HEK293 (cell line): ENCODE measurements around the gene TGFBI.

ENCODE experiments used
- BCL11B ChIP-seq: fragments of 450-650 bp; formaldehyde crosslinking; IDR thresholded peaks from 2 replicates; pipeline ENCODE4 v1.5.1; 2016; ENCODE audit warnings: low read depth, missing biosample characterization, missing genetic modification characterization
- CTCF ChIP-seq: fragments of 450-650 bp; formaldehyde crosslinking; IDR thresholded peaks from 2 replicates; pipeline ENCODE4 v1.5.1; 2016; ENCODE audit warnings: missing biosample characterization, missing genetic modification characterization
- EGR2 ChIP-seq: fragments of 450-650 bp; formaldehyde crosslinking; IDR thresholded peaks from 2 replicates; pipeline ENCODE4 v1.5.1; 2016; ENCODE audit warnings: low read depth, missing biosample characterization, missing genetic modification characterization
- KLF16 ChIP-seq: fragments of 450-650 bp; formaldehyde crosslinking; IDR thresholded peaks from 2 replicates; pipeline ENCODE4 v1.5.1; 2017; ENCODE audit warnings: missing biosample characterization, missing genetic modification characterization
- REST ChIP-seq: fragments of 450-650 bp; formaldehyde crosslinking; IDR thresholded peaks from 2 replicates; pipeline ENCODE4 v1.5.1; 2016; ENCODE audit warnings: missing biosample characterization, missing genetic modification characterization
- SETDB1 ChIP-seq: IDR thresholded peaks from one replicate; pipeline ENCODE4 v1.6.1; 2017; ENCODE audit warnings: mild to moderate bottlenecking, low read length, moderate library complexity, mixed read lengths; ENCODE audit not compliant: insufficient read length
- TCF7L2 ChIP-seq: IDR thresholded peaks from 2 replicates; pipeline ENCODE4 v1.6.1; 2011; ENCODE audit warnings: low read depth, mild to moderate bottlenecking, inconsistent platforms, low read length, moderate library complexity, borderline replicate concordance
- ZNF146 ChIP-seq: fragments of 450-650 bp; formaldehyde crosslinking; IDR thresholded peaks from 2 replicates; pipeline ENCODE4 v1.5.1; 2016; ENCODE audit warnings: missing biosample characterization, missing genetic modification characterization
- ZNF184 ChIP-seq: fragments of 450-650 bp; IDR thresholded peaks from 2 replicates; pipeline ENCODE4 v1.5.1; 2018; ENCODE audit warnings: missing biosample characterization, mild to moderate bottlenecking, missing genetic modification characterization
- ZNF274 ChIP-seq, 2 experiments: fragments of 200-500 bp in 1 of 2; fragments of 450-650 bp in 1 of 2; sonication (Bioruptor generic) in 1 of 2; formaldehyde crosslinking in 1 of 2; IDR thresholded peaks; 2 replicates each; pipeline versions ENCODE4 v1.5.1 to v1.6.1; 2014 to 2016; ENCODE audit warnings: borderline replicate concordance in 1 of 2, inconsistent platforms in 1 of 2, low read length in 1 of 2, missing biosample characterization in 1 of 2, missing genetic modification characterization in 1 of 2
- ZNF350 ChIP-seq: fragments of 450-650 bp; formaldehyde crosslinking; IDR thresholded peaks from 2 replicates; pipeline ENCODE4 v1.5.0; 2017; ENCODE audit warnings: missing biosample characterization, mild to moderate bottlenecking, missing genetic modification characterization
- ZNF548 ChIP-seq: fragments of 450-650 bp; formaldehyde crosslinking; IDR thresholded peaks from 2 replicates; pipeline ENCODE4 v1.5.1; 2016; ENCODE audit warnings: missing biosample characterization, missing genetic modification characterization
- ZNF549 ChIP-seq: fragments of 450-650 bp; IDR thresholded peaks from 2 replicates; pipeline ENCODE4 v1.5.1; 2018; ENCODE audit warnings: missing biosample characterization, missing genetic modification characterization, mild to moderate bottlenecking, inconsistent platforms, moderate library complexity
- ZNF555 ChIP-seq: fragments of 450-650 bp; formaldehyde crosslinking; conservative IDR thresholded peaks from 2 replicates; pipeline ENCODE4 v1.5.1; 2017; ENCODE audit warnings: missing biosample characterization, mild to moderate bottlenecking, missing genetic modification characterization, inconsistent platforms

- no peak for TF ChIP-seq ZNF549
- TF ChIP-seq ZNF184 (tag by site-specific recombination): 0 out of 2 replicates have a peak, but pooled peaks have one; percentile 7
- TF ChIP-seq KLF16: no peak
- TF ChIP-seq CTCF: peak; percentile 50; the same call in 1 of the 2 replicates
- 0 out of 2 replicates have a peak, but pooled peaks have one; percentile 10 for TF ChIP-seq ZNF548 (tag by site-specific recombination)
- 0 out of 2 replicates have a peak, but pooled peaks have one; percentile 44 for TF ChIP-seq REST (tag by site-specific recombination)
- no peak for TF ChIP-seq BCL11B (tag by site-specific recombination)
- TF ChIP-seq ZNF350: no peak
- no peak for TF ChIP-seq TCF7L2
- peak; percentile 12 for TF ChIP-seq SETDB1
- TF ChIP-seq ZNF555 (tag by site-specific recombination): no peak
- no peak for TF ChIP-seq ZNF274 (IDR thresholded peaks at IDR 0.05; ENCODE audit: low read length)
- no peak for TF ChIP-seq ZNF274 (tag by site-specific recombination; IDR thresholded peaks at IDR 0.05; ENCODE audit: borderline replicate concordance)
- no peak for TF ChIP-seq ZNF146
- TF ChIP-seq EGR2 (tag by site-specific recombination): peak; percentile 85
These were observed 29.5 kb downstream of the TGFBI start for GRCh38 chr5:136058039-136058971.
